ENCODE measurements around the gene EMC6.

Gene EMC6

GRCh38 chr17:3656755-3657587, 11.6 kb upstream of the EMC6 start:
- no peak for DNase-seq

GRCh38 chr17:3657588-3657869, 11.1 kb upstream of the EMC6 start:
- DNase-seq, result no peak

GRCh38 chr17:3657874-3658783, 10.5 kb upstream of the EMC6 start:
- DNase-seq, result peak; percentile 63

- DNase-seq, result no peak
Measured at GRCh38 chr17:3658784-3659449, 9.7 kb upstream of the EMC6 start.

- DNase-seq, result no peak
Measured at GRCh38 chr17:3659541-3660111, 9.0 kb upstream of the EMC6 start.

GRCh38 chr17:3660311-3660891, 8.2 kb upstream of the EMC6 start:
- no peak for DNase-seq

- no peak for DNase-seq
Measured at GRCh38 chr17:3663102-3664011, 5.3 kb upstream of the EMC6 start.

- DNase-seq, result no peak
Measured at GRCh38 chr17:3665834-3666233, 2.8 kb upstream of the EMC6 start.

- DNase-seq, result no peak
Measured at GRCh38 chr17:3666516-3666915, 2.1 kb upstream of the EMC6 start.

- DNase-seq, result peak; percentile 46
Measured at GRCh38 chr17:3667366-3668278, 990 bp upstream of the EMC6 start.

- DNase-seq, result no peak
Measured at GRCh38 chr17:3669085-3669347, 404 bp downstream of the EMC6 start.

GRCh38 chr17:3669548-3669947, 936 bp downstream of the EMC6 start:
- no peak for DNase-seq

GRCh38 chr17:3672571-3672970, 4.0 kb downstream of the EMC6 start:
- DNase-seq, result no peak

GRCh38 chr17:3675886-3676285, 7.3 kb downstream of the EMC6 start:
- DNase-seq, result no peak

GRCh38 chr17:3678095-3678820, 9.6 kb downstream of the EMC6 start:
- no peak for DNase-seq

GRCh38 chr17:3678821-3679530, 10.4 kb downstream of the EMC6 start:
- DNase-seq, result peak; percentile 8

GRCh38 chr17:3679531-3680126, 11.0 kb downstream of the EMC6 start:
- DNase-seq, result no peak

GRCh38 chr17:3681057-3681456, 12.4 kb downstream of the EMC6 start:
- DNase-seq, result no peak

- no peak for DNase-seq
Measured at GRCh38 chr17:3681565-3681964, 13.0 kb downstream of the EMC6 start.
